Measurements from ENCODE around the gene TENM3. TPM values are rescaled to one million over a fixed set of nuclear protein-coding genes. Genes with fewer than 3 reads are reported as not detected.

The TENM3 gene
- total RNA-seq, 2 experiments from 2014 or later, result not detected

DNA sequence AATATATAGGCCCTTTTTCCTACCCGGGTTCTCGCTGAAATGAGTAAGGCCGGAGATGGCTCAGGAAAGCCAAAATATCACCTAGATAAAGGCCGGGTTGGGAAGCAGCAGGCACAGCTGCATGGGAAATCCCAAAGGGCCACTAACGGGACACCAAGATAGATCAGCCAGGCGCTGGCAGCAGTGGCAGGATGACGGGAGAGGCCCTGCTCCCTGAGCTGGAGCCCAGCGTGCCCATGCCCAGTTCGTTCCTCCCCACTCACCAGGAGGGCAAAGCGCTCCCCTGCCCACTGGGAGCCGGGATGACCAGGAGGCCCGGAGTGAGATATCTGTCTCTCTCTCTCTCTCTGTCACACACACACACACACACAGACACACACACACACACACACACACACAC is 564.1 kb downstream of the TENM3 start:
- POLR2A ChIA-PET, result no interaction called here
- no peaks in the 10 kb centered on the region for H3K36me3 ChIP-seq (ENCODE audit: insufficient read depth, low read length)
- TF ChIP-seq, protein P1, sequence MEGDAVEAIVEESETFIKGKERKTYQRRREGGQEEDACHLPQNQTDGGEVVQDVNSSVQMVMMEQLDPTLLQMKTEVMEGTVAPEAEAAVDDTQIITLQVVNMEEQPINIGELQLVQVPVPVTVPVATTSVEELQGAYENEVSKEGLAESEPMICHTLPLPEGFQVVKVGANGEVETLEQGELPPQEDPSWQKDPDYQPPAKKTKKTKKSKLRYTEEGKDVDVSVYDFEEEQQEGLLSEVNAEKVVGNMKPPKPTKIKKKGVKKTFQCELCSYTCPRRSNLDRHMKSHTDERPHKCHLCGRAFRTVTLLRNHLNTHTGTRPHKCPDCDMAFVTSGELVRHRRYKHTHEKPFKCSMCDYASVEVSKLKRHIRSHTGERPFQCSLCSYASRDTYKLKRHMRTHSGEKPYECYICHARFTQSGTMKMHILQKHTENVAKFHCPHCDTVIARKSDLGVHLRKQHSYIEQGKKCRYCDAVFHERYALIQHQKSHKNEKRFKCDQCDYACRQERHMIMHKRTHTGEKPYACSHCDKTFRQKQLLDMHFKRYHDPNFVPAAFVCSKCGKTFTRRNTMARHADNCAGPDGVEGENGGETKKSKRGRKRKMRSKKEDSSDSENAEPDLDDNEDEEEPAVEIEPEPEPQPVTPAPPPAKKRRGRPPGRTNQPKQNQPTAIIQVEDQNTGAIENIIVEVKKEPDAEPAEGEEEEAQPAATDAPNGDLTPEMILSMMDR (IDR thresholded peaks at IDR 0.05), result no peak
- CTCF ChIA-PET, result no interaction called here
- ATAC-seq (ENCODE audit: poor library complexity), result no peak
- Mint-ChIP-seq H3K27me3 (no peaks in the 10 kb centered on the region), H3K9me3 (peaks cover 4% of the 10 kb centered on the region), H3K4me1 (ENCODE audit: low read depth) (peaks cover 10% of the 10 kb centered on the region), H3K36me3 (ENCODE audit: low read depth) (no peaks in the 10 kb centered on the region), H3K4me3 (no peak overlapping the region), H3K27ac (no peak overlapping the region)
- no peaks in the 10 kb centered on the region for H3K27me3 ChIP-seq (ENCODE audit: control insufficient read depth in 1 of 2, insufficient read depth in 2 of 2, low read length in 2 of 2)
- peaks cover 0 to 42% of the 10 kb centered on the region in 2 experiments for H3K9me3 ChIP-seq (ENCODE audit: control insufficient read depth in 1 of 2, insufficient read depth in 1 of 2, low read length in 2 of 2)
- intact Hi-C loops (cut with DNase I, micrococcal nuclease), result loop anchor here (5.0 kb wide), 3 partner anchors 115 to 1665 kb away; no protein-coding TSS in a partner anchor
- peaks cover 30% of the 10 kb centered on the region for H3K4me1 ChIP-seq (ENCODE audit: insufficient read depth, low read length)
- no peak for DNase-seq
- no peak overlapping the region for H3K27ac ChIP-seq (ENCODE audit: low read depth in 1 of 2, low read length in 2 of 2)
- H3K4me3 ChIP-seq (ENCODE audit: low read length), result no peak overlapping the region

DNA sequence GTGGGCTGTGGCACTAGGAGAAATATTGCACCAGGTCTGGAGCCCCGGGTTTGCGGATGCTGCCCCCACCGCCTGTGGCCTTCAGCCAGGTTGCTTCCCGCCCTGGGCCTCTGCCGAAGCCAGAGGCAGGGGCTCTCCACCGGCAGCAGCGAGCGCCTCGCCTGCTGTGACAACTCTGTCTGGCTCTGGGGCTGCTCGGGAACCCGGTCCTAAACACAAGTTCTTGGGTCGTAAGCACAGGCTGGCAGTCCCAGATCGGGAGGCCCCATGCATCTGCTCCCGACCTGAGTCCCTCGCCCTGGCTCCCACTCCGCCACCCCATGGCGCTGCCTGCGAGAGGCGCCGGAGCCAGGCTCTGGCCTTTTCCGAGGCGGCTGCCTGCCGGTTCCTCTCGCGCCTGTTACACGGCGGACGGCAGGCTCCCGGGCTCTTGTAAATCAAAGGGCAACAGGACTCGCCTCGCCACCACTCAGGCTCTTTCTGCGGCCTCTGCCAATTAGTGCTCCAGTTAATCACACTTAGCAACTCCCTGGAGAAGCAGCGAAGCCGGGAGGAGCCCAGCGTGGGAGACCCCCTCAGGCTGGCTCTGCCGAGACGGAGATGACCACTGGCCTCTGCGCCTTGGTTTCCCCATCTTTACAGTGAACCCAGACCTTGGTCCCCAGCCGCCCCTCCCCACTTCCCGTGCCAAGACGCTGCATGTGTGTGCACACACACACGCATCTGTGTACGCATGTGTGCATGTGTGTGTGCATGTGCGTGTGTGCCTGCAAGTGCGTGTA is 564.8 kb downstream of the TENM3 start:
- Mint-ChIP-seq H3K27me3 (no peaks in the 10 kb centered on the region), H3K36me3 (ENCODE audit: low read depth) (no peaks in the 10 kb centered on the region), H3K27ac (no peak overlapping the region), H3K4me1 (ENCODE audit: low read depth) (peaks cover 10% of the 10 kb centered on the region), H3K9me3 (peaks cover 4% of the 10 kb centered on the region), H3K4me3 (peak overlapping the region; percentile 71)
- TF ChIP-seq, protein P1 (IDR thresholded peaks at IDR 0.05), result no peak
- ChIA-PET POLR2A (no interaction called here), CTCF (no interaction called here)
- H3K4me3 ChIP-seq (ENCODE audit: low read length), result no peak overlapping the region
- DNase-seq, result no peak
- intact Hi-C loops (cut with DNase I, micrococcal nuclease), result loop anchor here (5.0 kb wide), 3 partner anchors 114 to 1666 kb away; no protein-coding TSS in a partner anchor
- H3K9me3 ChIP-seq (ENCODE audit: control insufficient read depth in 1 of 2, insufficient read depth in 1 of 2, low read length in 2 of 2), result peaks cover 0 to 46% of the 10 kb centered on the region in 2 experiments
- no peak overlapping the region for H3K27ac ChIP-seq (ENCODE audit: low read depth in 1 of 2, low read length in 2 of 2)
- no peaks in the 10 kb centered on the region for H3K36me3 ChIP-seq (ENCODE audit: insufficient read depth, low read length)
- no peaks in the 10 kb centered on the region for H3K27me3 ChIP-seq (ENCODE audit: control insufficient read depth in 1 of 2, insufficient read depth in 2 of 2, low read length in 2 of 2)
- peaks cover 30% of the 10 kb centered on the region for H3K4me1 ChIP-seq (ENCODE audit: insufficient read depth, low read length)
- no peak for ATAC-seq (ENCODE audit: poor library complexity)

DNA sequence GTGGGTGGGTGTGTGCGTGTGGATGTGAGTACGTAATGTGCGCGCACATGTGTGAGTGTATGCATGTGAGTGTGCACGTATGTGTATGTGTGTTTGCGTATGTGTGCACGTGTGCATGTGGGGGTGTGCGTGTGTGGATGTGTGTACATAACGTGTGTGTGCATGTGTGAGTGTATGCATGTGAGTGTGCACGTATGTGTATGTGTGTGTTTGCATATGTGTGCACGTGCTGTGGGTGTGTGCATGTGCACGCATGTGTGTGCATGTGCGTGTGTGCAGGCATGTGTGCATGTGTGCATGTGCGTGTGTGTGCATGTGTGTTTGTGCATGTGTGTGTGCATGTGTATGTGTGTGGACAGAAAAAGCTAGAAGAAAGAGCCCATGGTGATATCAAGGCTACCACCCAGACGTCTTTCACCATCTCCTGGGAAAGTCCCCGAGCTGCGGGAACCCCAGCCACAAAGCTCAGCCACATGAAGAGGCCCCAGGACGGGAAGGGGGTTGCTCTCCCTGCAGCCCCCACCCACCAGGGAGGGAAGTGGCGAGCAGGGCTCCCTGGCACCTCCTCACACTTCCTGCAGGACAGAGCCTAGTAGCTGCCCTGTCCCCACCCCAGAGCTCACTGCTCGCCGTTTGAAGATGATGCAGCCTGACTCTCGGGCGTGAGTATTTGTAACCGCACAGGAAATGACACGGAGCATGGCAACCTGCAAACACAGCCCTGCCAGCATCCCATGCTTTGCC is 565.6 kb downstream of the TENM3 start:
- ATAC-seq (ENCODE audit: poor library complexity), result peak; percentile 76
- CTCF ChIA-PET, result no interaction called here
- no peaks in the 10 kb centered on the region for H3K27me3 ChIP-seq (ENCODE audit: control insufficient read depth in 1 of 2, insufficient read depth in 2 of 2, low read length in 2 of 2)
- H3K4me1 Mint-ChIP-seq (ENCODE audit: low read depth), result peaks cover 10% of the 10 kb centered on the region
- H3K4me3 Mint-ChIP-seq, result peak overlapping the region; percentile 71
- H3K27me3 Mint-ChIP-seq, result no peaks in the 10 kb centered on the region
- no peak overlapping the region for H3K27ac ChIP-seq (ENCODE audit: low read depth in 1 of 2, low read length in 2 of 2)
- H3K4me1 ChIP-seq (ENCODE audit: insufficient read depth, low read length), result peaks cover 30% of the 10 kb centered on the region
- peak in 11 of 14 experiments; percentile 9 to 83 (median 44) for DNase-seq
- intact Hi-C loops (cut with DNase I, micrococcal nuclease), result loop anchor here (5.0 kb wide), 3 partner anchors 113 to 1667 kb away; no protein-coding TSS in a partner anchor
- peaks cover 0 to 50% of the 10 kb centered on the region in 2 experiments for H3K9me3 ChIP-seq (ENCODE audit: control insufficient read depth in 1 of 2, insufficient read depth in 1 of 2, low read length in 2 of 2)
- H3K9me3 Mint-ChIP-seq, result peaks cover 4% of the 10 kb centered on the region
- H3K27ac Mint-ChIP-seq, result no peak overlapping the region
- H3K36me3 ChIP-seq (ENCODE audit: insufficient read depth, low read length), result no peaks in the 10 kb centered on the region
- no peaks in the 10 kb centered on the region for H3K36me3 Mint-ChIP-seq (ENCODE audit: low read depth)
- TF ChIP-seq, protein P1 (IDR thresholded peaks at IDR 0.05), result no peak
- H3K4me3 ChIP-seq (ENCODE audit: low read length), result no peak overlapping the region
- POLR2A ChIA-PET, result no interaction called here
